GM13977 (cell line): ENCODE data around the gene ATP2A2.

Experiments used
- DNase-seq: peaks from one replicate; pipeline ENCODE4 v3.0.0; 2012; ENCODE audit warnings: low spot score
- in situ Hi-C: fragments of 300-500 bp; cut with MboI; formaldehyde crosslinking; loops from one replicate; pipeline ENCODE4 v1.12.0; 2022; ENCODE audit warnings: low sequenced_read_pairs, low pct_unique_long_range_greater_than_20kb, mixed read lengths, inconsistent platforms; ENCODE audit not compliant: unreplicated experiment
- TF ChIP-seq, protein P1 (sequence below): IDR thresholded peaks from 2 replicates; pipeline ENCODE4 v1.5.1; 2012; ENCODE audit warnings: mild to moderate bottlenecking, control low read depth; ENCODE audit not compliant: insufficient read depth; ENCODE audit errors: extremely low read depth, missing control alignments

ATP2A2 gene

DNA sequence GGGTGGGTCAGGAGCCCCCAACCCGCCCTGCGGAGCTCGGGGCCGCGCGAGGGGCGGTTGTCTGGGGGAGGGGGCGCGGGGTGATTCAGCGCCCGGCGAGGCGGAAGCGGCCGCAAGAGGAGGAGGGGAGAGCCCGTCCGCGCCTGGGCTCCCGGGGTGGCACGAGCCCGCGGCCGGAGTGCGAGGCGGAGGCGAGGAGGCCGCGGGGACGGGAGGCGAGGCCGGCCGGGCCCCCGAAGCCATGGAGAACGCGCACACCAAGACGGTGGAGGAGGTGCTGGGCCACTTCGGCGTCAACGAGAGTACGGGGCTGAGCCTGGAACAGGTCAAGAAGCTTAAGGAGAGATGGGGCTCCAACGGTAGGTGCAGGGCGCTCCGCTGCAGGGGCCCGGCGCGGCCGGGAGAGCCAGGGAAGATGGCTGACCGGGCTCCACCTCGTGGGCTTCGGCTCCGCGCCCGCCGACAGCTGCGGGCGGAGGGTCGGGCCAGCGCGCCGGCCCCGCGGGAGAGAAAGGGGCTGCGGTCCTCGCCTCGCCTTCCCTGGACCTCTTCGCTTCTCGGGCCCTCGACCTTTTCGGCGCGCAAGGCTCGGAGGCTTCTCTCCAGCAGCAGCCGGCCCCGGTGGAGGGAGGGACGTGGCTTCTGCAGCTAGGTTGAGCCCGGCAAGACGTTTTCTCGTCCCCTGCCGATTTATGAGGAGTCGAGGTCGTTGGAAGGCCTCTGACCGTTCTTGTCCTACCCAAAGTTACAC is 677 bp downstream of the ATP2A2 start:
- in situ Hi-C loops: no loop called here
- DNase-seq: peak; percentile 80
- TF ChIP-seq, protein P1, sequence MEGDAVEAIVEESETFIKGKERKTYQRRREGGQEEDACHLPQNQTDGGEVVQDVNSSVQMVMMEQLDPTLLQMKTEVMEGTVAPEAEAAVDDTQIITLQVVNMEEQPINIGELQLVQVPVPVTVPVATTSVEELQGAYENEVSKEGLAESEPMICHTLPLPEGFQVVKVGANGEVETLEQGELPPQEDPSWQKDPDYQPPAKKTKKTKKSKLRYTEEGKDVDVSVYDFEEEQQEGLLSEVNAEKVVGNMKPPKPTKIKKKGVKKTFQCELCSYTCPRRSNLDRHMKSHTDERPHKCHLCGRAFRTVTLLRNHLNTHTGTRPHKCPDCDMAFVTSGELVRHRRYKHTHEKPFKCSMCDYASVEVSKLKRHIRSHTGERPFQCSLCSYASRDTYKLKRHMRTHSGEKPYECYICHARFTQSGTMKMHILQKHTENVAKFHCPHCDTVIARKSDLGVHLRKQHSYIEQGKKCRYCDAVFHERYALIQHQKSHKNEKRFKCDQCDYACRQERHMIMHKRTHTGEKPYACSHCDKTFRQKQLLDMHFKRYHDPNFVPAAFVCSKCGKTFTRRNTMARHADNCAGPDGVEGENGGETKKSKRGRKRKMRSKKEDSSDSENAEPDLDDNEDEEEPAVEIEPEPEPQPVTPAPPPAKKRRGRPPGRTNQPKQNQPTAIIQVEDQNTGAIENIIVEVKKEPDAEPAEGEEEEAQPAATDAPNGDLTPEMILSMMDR: no peak

DNA sequence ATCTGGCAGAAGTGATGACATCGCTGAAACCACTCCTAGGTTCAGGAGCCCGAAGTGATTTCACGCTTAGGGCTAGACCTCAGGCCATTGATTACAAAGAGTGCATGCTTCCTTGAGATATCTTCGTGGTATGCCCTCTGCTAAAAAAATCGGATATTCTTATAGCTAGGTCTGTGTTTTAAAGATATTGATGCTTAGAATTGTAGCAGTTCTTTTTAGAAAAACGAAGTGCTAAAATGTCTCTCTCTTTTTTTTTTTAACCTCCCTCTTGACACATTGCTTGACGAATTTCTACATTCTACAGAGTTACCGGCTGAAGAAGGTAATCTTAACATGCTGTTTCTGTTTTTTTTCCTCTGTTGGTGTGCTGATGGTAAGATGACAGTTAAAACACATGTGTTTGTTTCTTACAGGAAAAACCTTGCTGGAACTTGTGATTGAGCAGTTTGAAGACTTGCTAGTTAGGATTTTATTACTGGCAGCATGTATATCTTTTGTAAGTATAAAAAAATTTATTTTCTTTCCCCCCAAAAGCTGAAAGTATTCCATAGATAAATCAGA is 1.3 kb downstream of the ATP2A2 start:
- DNase-seq: no peak
- in situ Hi-C loops: no loop called here

DNA sequence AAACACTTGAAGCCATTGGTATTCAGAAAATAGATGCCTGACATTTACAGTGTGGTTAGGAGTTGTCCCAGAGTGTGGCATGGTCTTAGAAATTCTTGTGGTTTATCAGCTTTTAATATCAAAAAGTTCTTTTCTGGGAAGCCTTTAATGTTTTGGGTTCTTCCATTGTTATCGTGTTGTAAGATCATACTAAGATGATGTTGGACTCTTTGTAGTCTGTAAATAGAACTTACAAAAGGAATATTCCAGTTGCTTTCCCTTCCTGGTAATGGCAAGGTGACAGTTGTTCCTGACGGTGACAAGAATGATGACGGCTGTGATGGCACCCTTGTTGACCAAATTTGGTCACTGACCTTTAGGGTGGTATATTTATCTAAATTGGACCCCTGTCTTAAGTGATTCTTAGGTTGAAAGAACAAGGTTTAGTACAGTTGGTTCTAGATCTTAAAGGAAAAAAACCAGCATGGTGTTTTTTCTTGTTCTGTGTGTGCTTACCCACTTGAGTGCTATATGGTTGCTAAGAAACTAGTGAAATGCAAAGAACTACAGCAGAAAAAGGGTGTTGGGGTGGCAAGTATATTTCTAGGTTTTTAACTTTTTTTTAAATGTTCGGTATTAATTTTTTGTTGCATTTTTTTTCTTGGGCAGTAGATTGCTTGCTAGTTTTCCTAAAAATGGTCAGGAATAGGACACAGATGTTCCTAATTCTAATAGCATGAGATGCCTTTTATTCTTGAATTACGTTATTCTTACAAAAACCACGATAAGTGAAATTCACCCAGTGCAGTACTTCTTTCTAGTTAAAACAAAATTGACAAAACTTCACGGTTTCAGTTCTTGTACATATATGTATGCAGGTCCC is 2.1 kb downstream of the ATP2A2 start:
- in situ Hi-C loops: no loop called here
- DNase-seq: no peak
- TF ChIP-seq, protein P1: no peak

More for the DNA sequence above, 1.3 kb downstream of the ATP2A2 start:
- TF ChIP-seq, protein P1: no peak

DNA sequence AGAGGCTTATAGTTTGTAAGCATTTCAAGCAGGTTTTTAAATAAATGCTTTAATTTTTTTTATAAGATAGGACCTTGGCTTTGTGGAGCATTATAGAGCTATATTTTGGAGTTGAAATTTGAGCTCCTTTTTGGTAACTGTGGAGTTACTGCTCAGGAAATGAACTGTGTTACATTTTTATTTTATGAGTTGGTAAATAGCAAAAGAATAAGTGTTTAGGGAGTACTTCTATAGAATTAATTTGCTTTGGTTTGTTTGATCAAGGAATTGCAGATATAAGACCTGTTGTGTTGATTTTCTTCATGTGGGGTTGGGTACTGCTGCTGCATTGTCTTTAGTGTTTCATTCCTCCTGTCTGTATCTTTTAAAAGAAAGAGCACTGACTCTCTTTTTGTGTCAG is 3.5 kb downstream of the ATP2A2 start:
- in situ Hi-C loops: no loop called here
- DNase-seq: no peak
- TF ChIP-seq, protein P1: no peak

DNA sequence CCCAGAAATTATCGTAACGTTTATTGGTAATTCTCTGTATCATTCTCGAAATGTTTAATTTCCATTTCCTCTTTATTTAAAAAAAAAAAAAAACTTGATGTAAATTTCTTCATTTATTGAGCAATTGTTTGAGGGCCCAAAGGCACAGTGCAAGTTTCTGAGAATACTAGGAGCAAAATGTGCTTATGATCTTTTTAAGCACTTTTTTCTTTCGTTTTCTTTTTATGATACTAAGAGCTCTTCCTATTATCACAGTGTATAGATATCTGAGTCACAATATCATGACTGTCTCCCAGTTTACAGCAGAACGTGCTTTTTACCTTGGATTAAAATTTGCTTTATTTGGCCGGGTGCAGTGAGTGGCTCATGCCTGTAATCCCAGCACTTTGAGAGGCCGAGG is 5.6 kb downstream of the ATP2A2 start:
- DNase-seq: no peak
- TF ChIP-seq, protein P1: no peak
- in situ Hi-C loops: no loop called here

DNA sequence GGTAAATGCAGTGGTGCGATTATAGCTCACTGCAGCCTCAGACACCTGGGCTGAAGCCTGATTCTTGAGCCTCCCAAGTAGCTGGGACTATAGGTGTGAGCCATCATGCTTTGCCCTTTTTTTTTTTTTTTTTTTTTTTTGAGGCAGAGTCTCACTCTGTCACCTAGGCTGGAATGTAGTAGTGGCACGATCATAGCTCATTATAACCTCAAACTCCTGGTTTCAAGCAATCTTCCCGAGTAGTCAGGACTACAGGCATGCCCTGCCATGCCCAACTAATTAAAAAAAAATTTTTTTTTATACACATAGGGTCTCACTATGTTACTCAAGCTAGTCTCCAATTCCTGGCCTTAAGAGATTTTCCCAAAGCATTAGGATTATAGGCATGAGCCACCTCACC is 6.9 kb downstream of the ATP2A2 start:
- no peak for DNase-seq
- TF ChIP-seq, protein P1: no peak
- in situ Hi-C loops: no loop called here
